Measurements from ENCODE around the gene FAM83G.
"Not testable (repeated sequence)": the region's sequence is repeated elsewhere in the genome, so short reads cannot be mapped to it uniquely, and the experiment has no call there.

Gene FAM83G

DNA sequence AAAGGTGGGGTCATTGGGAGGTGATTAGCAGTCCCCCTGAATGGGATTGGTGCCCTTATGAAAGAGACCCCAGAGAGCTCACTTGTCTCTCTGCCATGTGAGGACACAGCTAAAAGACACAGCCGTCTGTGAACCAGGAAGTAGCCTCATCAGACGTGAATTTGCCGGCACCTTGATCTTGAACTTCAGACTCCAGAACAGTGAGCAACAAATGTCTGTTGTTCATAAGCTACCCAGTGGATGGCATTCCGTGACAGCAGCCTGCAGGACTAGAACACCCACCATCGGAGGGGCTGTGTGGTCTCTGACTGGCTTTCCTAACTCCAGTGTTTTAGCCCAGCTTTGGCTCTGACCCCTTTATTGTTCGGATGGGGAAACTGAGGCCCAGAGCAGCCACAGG, 33.0 kb upstream of the FAM83G start:
- not testable (repeated sequence) for H3K4me1 ChIP-seq (ENCODE audit: control insufficient read depth in 1 of 2, insufficient read depth in 2 of 2, low read length in 2 of 2); H3K4me3 ChIP-seq (ENCODE audit: low read depth in 1 of 2, low read length in 2 of 2); H3K27me3 ChIP-seq (ENCODE audit: low read depth, low read length); H3K36me3 ChIP-seq (ENCODE audit: control insufficient read depth in 1 of 2, insufficient read depth in 2 of 2, low read length in 2 of 2); H3K9me3 ChIP-seq (ENCODE audit: control insufficient read depth in 1 of 2, low read length in 2 of 2); H3K27ac ChIP-seq (ENCODE audit: low read length)

DNA sequence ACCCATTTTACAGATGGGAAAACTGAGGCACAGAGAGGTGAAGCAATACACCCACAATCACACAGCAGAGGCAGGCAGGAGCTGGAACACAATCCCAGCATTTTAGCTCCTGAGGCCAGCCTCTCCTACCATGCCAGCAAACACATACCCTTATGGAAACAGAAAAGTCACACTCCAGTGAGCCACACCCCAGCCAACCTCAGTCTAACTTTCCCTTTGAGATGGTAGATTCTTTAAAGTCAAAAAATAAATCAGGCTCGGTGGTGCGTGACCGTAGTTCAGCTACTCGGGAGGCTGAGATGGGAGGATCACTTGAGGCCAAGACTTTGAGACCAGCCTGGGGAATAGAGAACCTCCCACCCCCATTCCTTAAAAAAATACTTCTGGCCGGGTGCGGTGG, 31.6 kb upstream of the FAM83G start:
- not testable (repeated sequence) for H3K27me3 ChIP-seq (ENCODE audit: low read depth, low read length); H3K9me3 ChIP-seq (ENCODE audit: control insufficient read depth in 1 of 2, low read length in 2 of 2); H3K4me1 ChIP-seq (ENCODE audit: control insufficient read depth in 1 of 2, insufficient read depth in 2 of 2, low read length in 2 of 2); H3K4me3 ChIP-seq (ENCODE audit: low read depth in 1 of 2, low read length in 2 of 2); H3K36me3 ChIP-seq (ENCODE audit: control insufficient read depth in 1 of 2, insufficient read depth in 2 of 2, low read length in 2 of 2); H3K27ac ChIP-seq (ENCODE audit: low read length)

DNA sequence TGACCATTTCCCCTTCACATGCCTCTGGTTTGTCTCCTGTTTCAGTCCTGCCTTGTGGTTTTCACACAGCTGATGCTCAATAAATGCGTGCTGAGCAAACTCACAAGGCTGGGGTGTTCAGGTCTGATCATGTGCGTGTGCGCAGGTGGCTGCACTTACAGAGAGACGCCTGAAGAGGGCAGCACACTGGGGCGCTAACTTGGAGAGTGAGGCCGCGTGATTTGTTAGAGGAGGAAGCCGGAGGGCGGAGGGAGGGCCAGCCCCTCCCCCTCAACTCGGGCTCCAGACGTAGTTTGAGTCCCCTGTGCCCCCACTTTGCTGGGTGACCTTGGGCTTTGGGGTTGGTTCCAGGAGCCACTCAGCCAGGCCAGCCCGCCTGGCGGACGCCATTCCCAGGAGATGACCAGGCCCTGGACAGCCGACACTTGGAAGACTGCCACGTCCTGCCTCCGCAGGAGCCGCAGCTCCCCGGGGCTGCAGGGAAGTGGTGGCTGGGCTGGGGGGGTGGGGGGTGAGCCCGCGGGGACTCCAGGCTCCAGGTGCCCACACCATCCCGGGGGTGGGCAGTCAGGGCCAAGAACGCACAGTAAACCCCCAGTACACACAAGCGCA, 27.9 kb upstream of the FAM83G start:
- H3K4me1 ChIP-seq (ENCODE audit: control insufficient read depth in 1 of 2, insufficient read depth in 2 of 2, low read length in 2 of 2); H3K4me3 ChIP-seq (ENCODE audit: low read depth in 1 of 2, low read length in 2 of 2); H3K27ac ChIP-seq (ENCODE audit: low read length); H3K27me3 ChIP-seq (ENCODE audit: low read depth, low read length); H3K9me3 ChIP-seq (ENCODE audit: control insufficient read depth in 1 of 2, low read length in 2 of 2); H3K36me3 ChIP-seq (ENCODE audit: control insufficient read depth in 1 of 2, insufficient read depth in 2 of 2, low read length in 2 of 2): not testable (repeated sequence)

- H3K4me3 ChIP-seq (ENCODE audit: low read depth in 1 of 2, low read length in 2 of 2); H3K27ac ChIP-seq (ENCODE audit: low read length); H3K9me3 ChIP-seq (ENCODE audit: control insufficient read depth in 1 of 2, low read length in 2 of 2): not testable (repeated sequence)
Observed at GRCh38 chr17:19031729-19032128, 27.2 kb upstream of the FAM83G start.

DNA sequence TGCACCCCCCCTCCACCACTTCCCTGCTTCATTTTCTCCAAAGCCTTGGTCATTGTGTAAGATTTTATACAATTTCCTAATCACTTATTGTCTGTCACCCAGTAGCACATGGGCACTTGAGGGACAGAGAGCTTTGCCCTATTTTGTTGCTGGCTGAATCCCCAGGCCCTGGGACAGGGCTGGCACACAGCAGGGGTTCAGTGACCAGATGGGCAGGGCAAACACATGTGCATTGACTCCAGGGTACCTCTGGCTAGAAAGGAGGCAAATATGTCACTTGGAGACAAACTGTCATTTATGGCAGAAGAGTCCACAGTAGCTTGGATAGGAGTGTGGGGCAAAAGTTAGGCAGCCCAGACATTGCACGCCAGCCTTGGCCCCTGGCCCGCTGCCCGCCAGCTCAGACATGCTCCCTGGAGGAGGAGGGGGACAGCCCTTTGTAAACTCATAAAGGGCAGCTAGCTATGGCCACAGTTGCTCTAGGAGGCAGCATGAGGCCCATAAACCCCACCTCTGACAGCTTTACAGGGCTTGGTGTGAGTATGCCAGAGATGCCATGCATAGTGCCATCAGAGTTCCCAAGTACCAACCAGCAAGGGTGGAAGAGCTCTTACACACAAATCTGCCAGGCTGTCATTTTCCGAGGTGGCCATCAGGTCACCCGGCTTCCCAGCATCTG, 26.3 kb upstream of the FAM83G start:
- H3K36me3 ChIP-seq (ENCODE audit: control insufficient read depth in 1 of 2, insufficient read depth in 2 of 2, low read length in 2 of 2); H3K9me3 ChIP-seq (ENCODE audit: control insufficient read depth in 1 of 2, low read length in 2 of 2); H3K27ac ChIP-seq (ENCODE audit: low read length); H3K4me3 ChIP-seq (ENCODE audit: low read depth in 1 of 2, low read length in 2 of 2); H3K4me1 ChIP-seq (ENCODE audit: control insufficient read depth in 1 of 2, insufficient read depth in 2 of 2, low read length in 2 of 2); H3K27me3 ChIP-seq (ENCODE audit: low read depth, low read length): not testable (repeated sequence)

More at GRCh38 chr17:19031729-19032128, 27.2 kb upstream of the FAM83G start:
- not testable (repeated sequence) for H3K36me3 ChIP-seq (ENCODE audit: control insufficient read depth in 1 of 2, insufficient read depth in 2 of 2, low read length in 2 of 2); H3K27me3 ChIP-seq (ENCODE audit: low read depth, low read length); H3K4me1 ChIP-seq (ENCODE audit: control insufficient read depth in 1 of 2, insufficient read depth in 2 of 2, low read length in 2 of 2)

- H3K9me3 ChIP-seq (ENCODE audit: control insufficient read depth in 1 of 2, low read length in 2 of 2); H3K4me1 ChIP-seq (ENCODE audit: control insufficient read depth in 1 of 2, insufficient read depth in 2 of 2, low read length in 2 of 2); H3K27me3 ChIP-seq (ENCODE audit: low read depth, low read length); H3K36me3 ChIP-seq (ENCODE audit: control insufficient read depth in 1 of 2, insufficient read depth in 2 of 2, low read length in 2 of 2); H3K27ac ChIP-seq (ENCODE audit: low read length); H3K4me3 ChIP-seq (ENCODE audit: low read depth in 1 of 2, low read length in 2 of 2): not testable (repeated sequence)
Observed at GRCh38 chr17:19029740-19030139, 25.2 kb upstream of the FAM83G start.

GRCh38 chr17:19028671-19029070, 24.1 kb upstream of the FAM83G start:
- not testable (repeated sequence) for H3K4me3 ChIP-seq (ENCODE audit: low read depth in 1 of 2, low read length in 2 of 2); H3K36me3 ChIP-seq (ENCODE audit: control insufficient read depth in 1 of 2, insufficient read depth in 2 of 2, low read length in 2 of 2); H3K27me3 ChIP-seq (ENCODE audit: low read depth, low read length); H3K9me3 ChIP-seq (ENCODE audit: control insufficient read depth in 1 of 2, low read length in 2 of 2); H3K4me1 ChIP-seq (ENCODE audit: control insufficient read depth in 1 of 2, insufficient read depth in 2 of 2, low read length in 2 of 2); H3K27ac ChIP-seq (ENCODE audit: low read length)

DNA sequence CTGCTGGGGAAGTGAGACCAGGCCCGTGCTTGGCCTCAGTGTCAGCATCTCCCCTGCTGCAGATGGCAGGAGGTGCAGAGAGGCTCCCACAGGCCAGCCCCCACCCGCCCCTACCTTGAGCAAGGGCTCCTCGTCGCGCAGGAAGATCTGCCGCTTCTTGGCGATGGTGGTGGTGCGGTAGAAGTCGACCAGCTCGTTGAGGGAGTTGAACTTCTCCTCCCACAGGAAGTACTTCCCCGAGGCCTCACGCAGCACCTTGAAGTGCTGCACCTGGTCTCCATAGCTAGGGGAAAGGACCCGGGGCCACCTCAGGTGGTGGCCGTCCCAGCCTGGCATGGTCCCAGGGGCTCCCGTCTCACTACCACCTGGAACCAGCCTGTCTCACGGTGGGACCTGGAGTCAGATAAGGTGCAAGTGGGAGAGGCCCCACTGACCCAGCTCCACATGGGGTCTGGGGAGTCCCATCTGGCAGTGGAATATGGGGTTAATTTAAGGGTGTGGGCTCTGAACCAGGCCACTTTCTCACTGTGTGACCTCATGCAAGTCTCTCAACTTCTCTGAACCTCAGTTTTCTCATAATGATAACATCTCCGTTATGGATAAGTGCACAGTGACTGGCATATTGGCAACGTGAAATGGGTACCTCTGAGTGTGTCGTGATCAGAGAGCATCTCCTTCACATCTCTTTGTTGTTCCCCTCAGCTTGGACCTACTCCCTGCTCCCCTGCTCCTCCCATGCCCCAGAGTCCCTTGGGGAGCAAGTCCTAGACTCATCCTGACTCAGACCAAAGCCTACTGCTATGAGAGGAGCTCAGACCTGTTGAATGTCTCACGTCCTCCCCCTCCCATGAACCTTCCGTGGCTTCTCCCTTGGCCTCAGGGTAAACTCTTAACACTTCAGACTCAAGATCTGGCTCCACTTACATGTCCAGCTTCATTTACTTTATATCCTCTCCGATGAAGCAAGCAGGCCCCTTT, 19.8 kb upstream of the FAM83G start:
- Histone ChIP-seq H3K27ac (ENCODE audit: low read length) (no peak overlapping the region), H3K4me3 (ENCODE audit: low read depth in 1 of 2, low read length in 2 of 2) (no peak overlapping the region), H3K36me3 (ENCODE audit: control insufficient read depth in 1 of 2, insufficient read depth in 2 of 2, low read length in 2 of 2) (no peaks in the 10 kb centered on the region), H3K4me1 (ENCODE audit: control insufficient read depth in 1 of 2, insufficient read depth in 2 of 2, low read length in 2 of 2) (no peaks in the 10 kb centered on the region), H3K9me3 (ENCODE audit: control insufficient read depth in 1 of 2, low read length in 2 of 2) (no peaks in the 10 kb centered on the region), H3K27me3 (ENCODE audit: low read depth, low read length) (no peaks in the 10 kb centered on the region)

DNA sequence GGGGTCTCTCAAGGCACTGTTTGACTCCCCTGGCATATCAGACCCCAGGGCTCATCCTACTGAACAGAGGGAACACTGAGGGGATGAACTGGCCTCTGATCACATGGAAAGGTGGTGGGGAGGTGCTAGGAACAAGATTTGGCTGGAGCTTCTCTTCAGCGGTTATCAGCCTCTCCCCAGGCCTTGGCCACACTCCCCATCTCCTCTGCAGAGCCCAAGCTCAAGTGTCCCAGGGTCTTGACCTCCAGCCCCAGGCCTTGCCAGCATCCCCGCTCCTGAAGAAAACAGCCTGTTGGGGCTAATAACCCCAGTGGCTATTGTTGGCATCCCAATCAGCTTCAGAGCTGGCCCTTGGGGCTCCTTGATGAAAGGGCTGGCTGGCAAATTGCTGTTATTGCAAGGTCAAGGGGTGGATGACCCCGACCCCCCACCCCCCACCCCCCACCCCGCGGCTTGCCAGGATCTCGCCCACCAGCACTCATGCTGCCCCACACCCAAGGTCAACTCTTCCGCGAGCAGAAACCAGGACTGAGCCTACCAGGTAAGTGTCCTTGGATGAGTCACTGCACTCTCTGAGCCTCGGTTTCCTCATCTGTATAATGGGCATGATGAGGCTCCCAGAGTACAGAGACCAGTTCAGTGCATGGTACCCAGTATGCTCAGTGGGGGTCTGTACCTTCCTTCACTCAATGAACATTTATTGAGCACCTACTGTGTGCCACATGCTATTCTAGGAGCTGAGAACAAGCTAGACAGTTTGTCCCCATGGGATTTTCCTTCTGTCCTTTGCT, 18.8 kb upstream of the FAM83G start:
- no peaks in the 10 kb centered on the region for H3K36me3 ChIP-seq (ENCODE audit: control insufficient read depth in 1 of 2, insufficient read depth in 2 of 2, low read length in 2 of 2)
- no peaks in the 10 kb centered on the region for H3K4me1 ChIP-seq (ENCODE audit: control insufficient read depth in 1 of 2, insufficient read depth in 2 of 2, low read length in 2 of 2)
- H3K9me3 ChIP-seq (ENCODE audit: control insufficient read depth in 1 of 2, low read length in 2 of 2): no peaks in the 10 kb centered on the region
- no peak overlapping the region for H3K4me3 ChIP-seq (ENCODE audit: low read depth in 1 of 2, low read length in 2 of 2)
- no peak overlapping the region for H3K27ac ChIP-seq (ENCODE audit: low read length)
- H3K27me3 ChIP-seq (ENCODE audit: low read depth, low read length): no peaks in the 10 kb centered on the region

GRCh38 chr17:19022747-19023146, 18.2 kb upstream of the FAM83G start:
- Histone ChIP-seq H3K27ac (ENCODE audit: low read length) (no peak overlapping the region), H3K4me3 (ENCODE audit: low read depth in 1 of 2, low read length in 2 of 2) (no peak overlapping the region), H3K36me3 (ENCODE audit: control insufficient read depth in 1 of 2, insufficient read depth in 2 of 2, low read length in 2 of 2) (no peaks in the 10 kb centered on the region), H3K9me3 (ENCODE audit: control insufficient read depth in 1 of 2, low read length in 2 of 2) (no peaks in the 10 kb centered on the region), H3K4me1 (ENCODE audit: control insufficient read depth in 1 of 2, insufficient read depth in 2 of 2, low read length in 2 of 2) (no peaks in the 10 kb centered on the region), H3K27me3 (ENCODE audit: low read depth, low read length) (no peaks in the 10 kb centered on the region)

GRCh38 chr17:19022128-19022527, 17.6 kb upstream of the FAM83G start:
- Histone ChIP-seq H3K27ac (ENCODE audit: low read length) (no peak overlapping the region), H3K36me3 (ENCODE audit: control insufficient read depth in 1 of 2, insufficient read depth in 2 of 2, low read length in 2 of 2) (no peaks in the 10 kb centered on the region), H3K4me1 (ENCODE audit: control insufficient read depth in 1 of 2, insufficient read depth in 2 of 2, low read length in 2 of 2) (no peaks in the 10 kb centered on the region), H3K9me3 (ENCODE audit: control insufficient read depth in 1 of 2, low read length in 2 of 2) (no peaks in the 10 kb centered on the region), H3K27me3 (ENCODE audit: low read depth, low read length) (no peaks in the 10 kb centered on the region), H3K4me3 (ENCODE audit: low read depth in 1 of 2, low read length in 2 of 2) (no peak overlapping the region)
